Astrocyte (in vitro differentiated cells and primary cell): ENCODE data around the gene HMCN1.

ENCODE experiments used
- CTCF ChIP-seq: IDR thresholded peaks from 2 replicates; pipeline ENCODE4 v1.5.1; 2011; ENCODE audit warnings: low read depth, mild to moderate bottlenecking, inconsistent platforms, low read length, moderate library complexity; ENCODE audit not compliant: insufficient read depth
- EZH2 ChIP-seq: IDR thresholded peaks from 2 replicates; pipeline ENCODE4 v1.6.1; 2012; ENCODE audit warnings: mild to moderate bottlenecking, low read length, inconsistent platforms; ENCODE audit not compliant: insufficient read depth

DNA sequence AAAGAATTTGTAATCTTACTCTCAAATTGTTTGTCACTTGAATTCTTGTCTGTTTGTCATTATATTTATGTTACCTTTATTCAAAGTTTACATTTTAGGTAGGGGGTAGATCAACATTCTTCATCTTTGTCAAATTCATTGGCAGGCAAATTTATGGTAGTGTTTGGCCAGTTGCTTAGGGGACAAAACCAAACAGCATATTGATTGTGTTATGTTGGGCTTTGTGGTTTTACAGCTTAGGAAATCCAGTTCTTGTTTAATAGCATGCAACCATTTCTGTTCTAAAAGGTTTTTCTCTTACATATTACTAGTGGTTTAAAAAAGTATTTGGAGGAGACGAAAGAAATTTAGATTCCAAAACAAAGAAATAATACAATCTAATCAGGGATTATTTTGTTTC, 91.4 kb downstream of the HMCN1 start:
- no peak for TF ChIP-seq CTCF
- no peak for TF ChIP-seq EZH2
